Prostate gland (tissue), 2 donors: Measurements from ENCODE around the gene DUSP22. TPM values are rescaled to one million over a fixed set of nuclear protein-coding genes. Genes with fewer than 3 reads are reported as not detected.

ENCODE experiments used
- DNase-seq: peaks from one replicate; pipeline ENCODE4 v3.0.0-alpha.2; 2019; ENCODE audit warnings: low spot score
- H3K27ac ChIP-seq, 2 donors: fragments of 200-600 bp; sonication (generic); 2 replicates each; pipeline ENCODE4 v1.5.1; 2017 to 2019
- H3K27me3 ChIP-seq: fragments of 200-600 bp; sonication (generic); replicated peaks from 2 replicates; pipeline ENCODE4 v1.5.1; 2019; ENCODE audit not compliant: insufficient read depth
- H3K36me3 ChIP-seq, 2 donors: fragments of 200-600 bp; sonication (generic); 1 replicate in 1 of 2; 2 replicates in 1 of 2; pipeline versions ENCODE4 v1.5.1 to v1.8.1; 2017 to 2019
- H3K4me1 ChIP-seq: fragments of 200-600 bp; sonication (generic); replicated peaks from 2 replicates; pipeline ENCODE4 v1.5.1; 2019
- H3K4me3 ChIP-seq, 2 donors: fragments of 200-600 bp; sonication (generic); 2 replicates each; pipeline ENCODE4 v1.5.1; 2017 to 2019
- H3K9me3 ChIP-seq: fragments of 200-600 bp; sonication (generic); 2 replicates; pipeline ENCODE4 v1.5.1; 2017
- CTCF ChIP-seq, 4 experiments: fragments of 200-600 bp in 2 of 4; fragments of 450-650 bp in 2 of 4; sonication (generic) in 2 of 4; IDR thresholded peaks; 1 replicate in 3 of 4; 2 replicates in 1 of 4; pipeline ENCODE4 v1.5.1; 2016 to 2019; ENCODE audit warnings: antibody characterized with exemption in 4 of 4, mild to moderate bottlenecking in 2 of 4, moderate library complexity in 2 of 4
- POLR2A ChIP-seq: fragments of 450-650 bp; IDR thresholded peaks from one replicate; pipeline ENCODE4 v1.6.1; 2016; ENCODE audit warnings: antibody characterized with exemption, mild to moderate bottlenecking
- POLR2AphosphoS5 ChIP-seq: sonication (generic); formaldehyde crosslinking; IDR thresholded peaks from one replicate; pipeline ENCODE4 v1.6.1; 2017; ENCODE audit warnings: antibody characterized with exemption
- WGBS: methylation state at CpG from one replicate; pipeline ENCODE4 v1.1.5; 2018; 5-methylcytosine and 5-hydroxymethylcytosine counted together
- intact Hi-C: fragments of 100-400 bp; cut with DNase I; formaldehyde crosslinking; loops from one replicate; pipeline ENCODE4 v1.14.2; 2022
- total RNA-seq, 2 donors: library from RNA; depleted of rRNA; stranded (reverse); fragments of >200 nt; gene quantifications; one replicate each; pipeline ENCODE4 v1.1.0, GENCODE V29; 2016

Gene DUSP22
- total RNA-seq, 2 donors from 2014 or later = 29.8 to 95.8 TPM

GRCh38 chr6:349491-349921 is 57.2 kb downstream of the DUSP22 start:
- no peaks in the 10 kb centered on the region for H3K4me1 ChIP-seq
- H3K9me3 ChIP-seq = no peaks in the 10 kb centered on the region
- intact Hi-C loops = no loop called here
- no peak for DNase-seq
- WGBS = 76% methylated on average over 6 of the region's 6 CpGs
- H3K27me3 ChIP-seq = no peaks in the 10 kb centered on the region
- H3K4me3 ChIP-seq = no peak overlapping the region
- no peak for TF ChIP-seq POLR2AphosphoS5
- TF ChIP-seq CTCF (IDR thresholded peaks at IDR 0.05) = no peak
- no peak for TF ChIP-seq POLR2A
- H3K36me3 ChIP-seq = no peaks in the 10 kb centered on the region
- H3K27ac ChIP-seq = no peak overlapping the region

GRCh38 chr6:350371-350770 is 58.1 kb downstream of the DUSP22 start:
- intact Hi-C loops = no loop called here
- WGBS = 87% methylated on average over 9 of the region's 9 CpGs
- no peaks in the 10 kb centered on the region for H3K36me3 ChIP-seq
- H3K27me3 ChIP-seq = no peaks in the 10 kb centered on the region
- no peak for DNase-seq
- TF ChIP-seq POLR2AphosphoS5 (no peak), POLR2A (no peak), CTCF (IDR thresholded peaks at IDR 0.05) (no peak)
- H3K4me3 ChIP-seq = no peak overlapping the region
- H3K4me1 ChIP-seq = peaks cover under 1% of the 10 kb centered on the region
- H3K27ac ChIP-seq = no peak overlapping the region
- no peaks in the 10 kb centered on the region for H3K9me3 ChIP-seq

- no peaks in the 10 kb centered on the region for H3K9me3 ChIP-seq
- H3K4me1 ChIP-seq = peaks cover 5% of the 10 kb centered on the region
- 89% methylated on average over 31 of the region's 31 CpGs for WGBS
- no peak overlapping the region for H3K4me3 ChIP-seq
- no peaks in the 10 kb centered on the region for H3K36me3 ChIP-seq
- no peak overlapping the region for H3K27ac ChIP-seq
- intact Hi-C loops = no loop called here
- no peak for TF ChIP-seq POLR2AphosphoS5
- TF ChIP-seq POLR2A = no peak
- no peaks in the 10 kb centered on the region for H3K27me3 ChIP-seq
- no peak for DNase-seq
Observed at GRCh38 chr6:351011-351866, 59.0 kb downstream of the DUSP22 start.

- H3K4me3 ChIP-seq = no peak overlapping the region
- intact Hi-C loops = no loop called here
- 76% methylated on average over 4 of the region's 4 CpGs for WGBS
- DNase-seq = no peak
- TF ChIP-seq POLR2AphosphoS5 = no peak
- TF ChIP-seq POLR2A = no peak
- TF ChIP-seq CTCF (IDR thresholded peaks at IDR 0.05) = no peak
- H3K27me3 ChIP-seq = no peaks in the 10 kb centered on the region
- no peak overlapping the region for H3K27ac ChIP-seq
- H3K4me1 ChIP-seq = peaks cover 5% of the 10 kb centered on the region
- H3K9me3 ChIP-seq = no peaks in the 10 kb centered on the region
- H3K36me3 ChIP-seq = no peaks in the 10 kb centered on the region
Observed at GRCh38 chr6:351867-352289, 59.6 kb downstream of the DUSP22 start.

- Histone ChIP-seq H3K27me3 (no peaks in the 10 kb centered on the region), H3K9me3 (no peaks in the 10 kb centered on the region), H3K27ac (no peak overlapping the region), H3K4me3 (no peak overlapping the region), H3K4me1 (peaks cover 5% of the 10 kb centered on the region), H3K36me3 (no peaks in the 10 kb centered on the region)
- no peak for TF ChIP-seq POLR2AphosphoS5
- no peak for TF ChIP-seq CTCF (IDR thresholded peaks at IDR 0.05)
- no peak for TF ChIP-seq POLR2A
- WGBS = 87% methylated on average over 5 of the region's 5 CpGs
- DNase-seq = no peak
- intact Hi-C loops = no loop called here
Observed at GRCh38 chr6:352474-352873, 60.2 kb downstream of the DUSP22 start.
